AG20443 (cell line): Measurements from ENCODE around the gene COX19.
"Not testable (repeated sequence)": the region's sequence is repeated elsewhere in the genome, so short reads cannot be mapped to it uniquely, and the experiment has no call there.

Experiments
- DNase-seq: peaks from one replicate; pipeline ENCODE4 v3.0.0; 2012; ENCODE audit warnings: low spot score, mixed read lengths

The COX19 gene

GRCh38 chr7:960269-960871, 15.0 kb downstream of the COX19 start:
- no peak for DNase-seq

- not testable (repeated sequence) for DNase-seq
Observed at GRCh38 chr7:959740-960139, 15.6 kb downstream of the COX19 start.

GRCh38 chr7:959271-959670, 16.1 kb downstream of the COX19 start:
- no peak for DNase-seq

- no peak for DNase-seq
Observed at GRCh38 chr7:958221-959200, 16.8 kb downstream of the COX19 start.

- no peak for DNase-seq
Observed at GRCh38 chr7:957418-958220, 17.7 kb downstream of the COX19 start.

- no peak for DNase-seq
Observed at GRCh38 chr7:956031-956430, 19.3 kb downstream of the COX19 start.

GRCh38 chr7:954330-955238, 20.8 kb downstream of the COX19 start, which contains the start of gene ADAP1:
ADAP1 (minus strand) TSS chr7:954680; CDS start chr7:954477, 203 bp downstream.
- DNase-seq: peak; percentile 70

- DNase-seq: peak; percentile 84
Observed at GRCh38 chr7:953547-954327, 21.6 kb downstream of the COX19 start.

GRCh38 chr7:952548-953441, 22.6 kb downstream of the COX19 start:
- no peak for DNase-seq

GRCh38 chr7:951881-952547, 23.3 kb downstream of the COX19 start:
- no peak for DNase-seq

GRCh38 chr7:949021-949934, 26.1 kb downstream of the COX19 start:
- DNase-seq: no peak

GRCh38 chr7:947391-948210, 27.7 kb downstream of the COX19 start:
- DNase-seq: no peak

- DNase-seq: no peak
Observed at GRCh38 chr7:946256-946996, 28.9 kb downstream of the COX19 start.

- DNase-seq: no peak
Observed at GRCh38 chr7:945556-946255, 29.6 kb downstream of the COX19 start.

GRCh38 chr7:945147-945555, 30.2 kb downstream of the COX19 start:
- no peak for DNase-seq

GRCh38 chr7:944744-945143, 30.6 kb downstream of the COX19 start:
- DNase-seq: no peak
